Stimulated activated CD4-positive, alpha-beta T cell treated with anti-CD3 and anti-CD28 coated beads, Interleukin-15, amount 100 ng/mL, for 48 hours (primary cell): Measurements from ENCODE around the gene DST.

Experiments used
- DNase-seq, 2 donors: peaks; one replicate each; pipeline ENCODE4 v3.0.0-alpha.2; 2020; ENCODE audit warnings: low read depth in 2 of 2

DST gene

GRCh38 chr6:56538851-56539250 is 103.8 kb downstream of the DST start:
- DNase-seq, result no peak

GRCh38 chr6:56537223-56537770 is 105.4 kb downstream of the DST start:
- DNase-seq, result no peak

GRCh38 chr6:56536536-56536935 is 106.2 kb downstream of the DST start:
- no peak for DNase-seq

GRCh38 chr6:56535626-56536025 is 107.1 kb downstream of the DST start:
- DNase-seq, result no peak

GRCh38 chr6:56534680-56535419 is 107.8 kb downstream of the DST start:
- no peak for DNase-seq

GRCh38 chr6:56532766-56533551 is 109.7 kb downstream of the DST start:
- no peak for DNase-seq

- DNase-seq, result no peak
Observed at GRCh38 chr6:56531839-56532595, 110.7 kb downstream of the DST start.

- no peak for DNase-seq
Observed at GRCh38 chr6:56529594-56530191, 113.0 kb downstream of the DST start.

- no peak for DNase-seq
Observed at GRCh38 chr6:56528412-56528841, 114.3 kb downstream of the DST start.

GRCh38 chr6:56527934-56528333 is 114.8 kb downstream of the DST start:
- DNase-seq, result no peak

- DNase-seq, result no peak
Observed at GRCh38 chr6:56526860-56527544, 115.7 kb downstream of the DST start.

- DNase-seq, result no peak
Observed at GRCh38 chr6:56525974-56526789, 116.5 kb downstream of the DST start.

- DNase-seq, result no peak
Observed at GRCh38 chr6:56524891-56525703, 117.6 kb downstream of the DST start.

- no peak for DNase-seq
Observed at GRCh38 chr6:56522495-56523270, 120.0 kb downstream of the DST start.

GRCh38 chr6:56521976-56522375 is 120.7 kb downstream of the DST start:
- no peak for DNase-seq

- DNase-seq, result no peak
Observed at GRCh38 chr6:56521454-56521853, 121.2 kb downstream of the DST start.

GRCh38 chr6:56520218-56520617 is 122.5 kb downstream of the DST start:
- no peak for DNase-seq

- DNase-seq, result no peak
Observed at GRCh38 chr6:56518995-56519767, 123.5 kb downstream of the DST start.
